Measurements from ENCODE around the gene PPP1R14C. TPM values are rescaled to one million over a fixed set of nuclear protein-coding genes. Genes with fewer than 3 reads are reported as not detected.

Gene PPP1R14C
- total RNA-seq, 1 experiment from 2014 or later: 4.6 TPM

DNA sequence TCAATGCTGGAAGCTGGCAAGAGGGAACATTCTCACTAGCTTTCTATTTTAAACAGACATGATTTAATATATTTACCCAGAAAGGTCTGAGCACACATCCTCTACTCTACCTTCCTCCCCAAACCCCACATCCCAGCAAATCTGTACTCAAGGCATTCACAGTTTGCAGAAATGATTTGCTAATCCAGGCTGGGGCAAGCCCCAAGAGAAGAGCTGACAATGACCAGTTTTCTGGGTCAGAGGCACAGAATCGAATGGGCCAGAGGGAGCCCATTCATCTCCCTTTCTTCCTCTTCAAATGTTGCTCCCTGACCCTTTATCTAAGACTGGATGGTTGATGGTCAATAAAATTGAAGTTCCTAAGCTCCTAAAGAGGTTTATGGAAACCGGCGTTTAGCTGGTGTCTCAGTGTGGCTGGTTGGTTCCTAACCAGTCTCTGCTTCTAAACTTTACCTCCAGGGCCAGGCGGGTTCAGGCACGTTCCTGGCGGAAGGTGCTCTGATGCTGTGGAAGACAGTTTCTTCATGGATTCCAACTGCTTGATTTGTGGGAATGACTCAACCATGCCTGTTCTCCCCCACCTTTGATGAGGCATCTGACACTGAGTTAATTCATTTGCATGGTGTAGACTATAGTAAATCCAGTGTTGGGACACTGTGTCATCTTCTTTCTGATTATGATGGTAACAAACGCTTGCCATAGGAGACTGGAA lies 129.6 kb downstream of the PPP1R14C start:
- Histone ChIP-seq H3K4me1 (ENCODE audit: insufficient read depth, low read length, poor library complexity, severe bottlenecking) (no peaks in the 10 kb centered on the region), H3K36me3 (ENCODE audit: insufficient read depth, low read length, poor library complexity, severe bottlenecking) (no peaks in the 10 kb centered on the region), H3K4me3 (ENCODE audit: low read depth, low read length, poor library complexity, severe bottlenecking) (no peak overlapping the region), H3K27me3 (replicated peaks; ENCODE audit: insufficient read depth, low read depth, low read length, poor library complexity) (no peaks in the 10 kb centered on the region), H3K9me3 (ENCODE audit: low read depth, low read length, poor library complexity, severe bottlenecking) (no peaks in the 10 kb centered on the region), H3K27ac (ENCODE audit: low read depth, low read length, poor library complexity, severe bottlenecking) (no peak overlapping the region)
- POLR2A ChIA-PET (ENCODE audit: low non-redundant PET): no interaction called here
- no TSS peak for BruUV-seq (replicated peaks)
- intact Hi-C loops (cut with micrococcal nuclease; ENCODE audit: unreplicated experiment): no loop called here
- no peak for DNase-seq (ENCODE audit: low spot score)
- CTCF ChIA-PET: no interaction called here
- no peak for TF ChIP-seq EZH2 (IDR thresholded peaks at IDR 0.05; ENCODE audit: borderline replicate concordance, low read depth, low read length, poor library complexity, severe bottlenecking)
- TF ChIP-seq, protein P1, sequence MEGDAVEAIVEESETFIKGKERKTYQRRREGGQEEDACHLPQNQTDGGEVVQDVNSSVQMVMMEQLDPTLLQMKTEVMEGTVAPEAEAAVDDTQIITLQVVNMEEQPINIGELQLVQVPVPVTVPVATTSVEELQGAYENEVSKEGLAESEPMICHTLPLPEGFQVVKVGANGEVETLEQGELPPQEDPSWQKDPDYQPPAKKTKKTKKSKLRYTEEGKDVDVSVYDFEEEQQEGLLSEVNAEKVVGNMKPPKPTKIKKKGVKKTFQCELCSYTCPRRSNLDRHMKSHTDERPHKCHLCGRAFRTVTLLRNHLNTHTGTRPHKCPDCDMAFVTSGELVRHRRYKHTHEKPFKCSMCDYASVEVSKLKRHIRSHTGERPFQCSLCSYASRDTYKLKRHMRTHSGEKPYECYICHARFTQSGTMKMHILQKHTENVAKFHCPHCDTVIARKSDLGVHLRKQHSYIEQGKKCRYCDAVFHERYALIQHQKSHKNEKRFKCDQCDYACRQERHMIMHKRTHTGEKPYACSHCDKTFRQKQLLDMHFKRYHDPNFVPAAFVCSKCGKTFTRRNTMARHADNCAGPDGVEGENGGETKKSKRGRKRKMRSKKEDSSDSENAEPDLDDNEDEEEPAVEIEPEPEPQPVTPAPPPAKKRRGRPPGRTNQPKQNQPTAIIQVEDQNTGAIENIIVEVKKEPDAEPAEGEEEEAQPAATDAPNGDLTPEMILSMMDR (conservative IDR thresholded peaks at IDR 0.05; ENCODE audit: low read depth, low read length): no peak

GRCh38 chr6:150272976-150273315 lies 130.1 kb downstream of the PPP1R14C start:
- intact Hi-C loops (cut with micrococcal nuclease; ENCODE audit: unreplicated experiment): no loop called here
- peaks cover 4% of the 10 kb centered on the region for H3K4me1 ChIP-seq (ENCODE audit: insufficient read depth, low read length, poor library complexity, severe bottlenecking)
- ChIA-PET POLR2A (ENCODE audit: low non-redundant PET) (no interaction called here), CTCF (no interaction called here)
- DNase-seq (ENCODE audit: low spot score): no peak
- H3K9me3 ChIP-seq (ENCODE audit: low read depth, low read length, poor library complexity, severe bottlenecking): no peaks in the 10 kb centered on the region
- H3K36me3 ChIP-seq (ENCODE audit: insufficient read depth, low read length, poor library complexity, severe bottlenecking): no peaks in the 10 kb centered on the region
- no TSS peak for BruUV-seq (replicated peaks)
- no peaks in the 10 kb centered on the region for H3K27me3 ChIP-seq (replicated peaks; ENCODE audit: insufficient read depth, low read depth, low read length, poor library complexity)
- TF ChIP-seq EZH2 (IDR thresholded peaks at IDR 0.05; ENCODE audit: borderline replicate concordance, low read depth, low read length, poor library complexity, severe bottlenecking): no peak
- TF ChIP-seq, protein P1 (conservative IDR thresholded peaks at IDR 0.05; ENCODE audit: low read depth, low read length): no peak
- H3K27ac ChIP-seq (ENCODE audit: low read depth, low read length, poor library complexity, severe bottlenecking): no peak overlapping the region
- no peak overlapping the region for H3K4me3 ChIP-seq (ENCODE audit: low read depth, low read length, poor library complexity, severe bottlenecking)

GRCh38 chr6:150273457-150274309 lies 130.8 kb downstream of the PPP1R14C start:
- intact Hi-C loops (cut with micrococcal nuclease; ENCODE audit: unreplicated experiment): no loop called here
- no peak for DNase-seq (ENCODE audit: low spot score)
- Histone ChIP-seq H3K27me3 (replicated peaks; ENCODE audit: insufficient read depth, low read depth, low read length, poor library complexity) (no peaks in the 10 kb centered on the region), H3K36me3 (ENCODE audit: insufficient read depth, low read length, poor library complexity, severe bottlenecking) (no peaks in the 10 kb centered on the region), H3K9me3 (ENCODE audit: low read depth, low read length, poor library complexity, severe bottlenecking) (no peaks in the 10 kb centered on the region), H3K27ac (ENCODE audit: low read depth, low read length, poor library complexity, severe bottlenecking) (no peak overlapping the region), H3K4me3 (ENCODE audit: low read depth, low read length, poor library complexity, severe bottlenecking) (no peak overlapping the region), H3K4me1 (ENCODE audit: insufficient read depth, low read length, poor library complexity, severe bottlenecking) (peaks cover 4% of the 10 kb centered on the region)
- no peak for TF ChIP-seq EZH2 (IDR thresholded peaks at IDR 0.05; ENCODE audit: borderline replicate concordance, low read depth, low read length, poor library complexity, severe bottlenecking)
- TF ChIP-seq, protein P1 (conservative IDR thresholded peaks at IDR 0.05; ENCODE audit: low read depth, low read length): no peak
- ChIA-PET CTCF (no interaction called here), POLR2A (ENCODE audit: low non-redundant PET) (no interaction called here)
- no TSS peak for BruUV-seq (replicated peaks)

Data from A673 (cell line).